ENCODE results near the gene CCDC188. TPM values are rescaled to one million over a fixed set of nuclear protein-coding genes. Genes with fewer than 3 reads are reported as not detected.

The CCDC188 gene
- total RNA-seq, 1 experiment from 2014 or later, result not detected

- Histone ChIP-seq H3K36me3 (ENCODE audit: insufficient read depth, low read length, poor library complexity, severe bottlenecking) (no peaks in the 10 kb centered on the region), H3K4me1 (ENCODE audit: insufficient read depth, low read length, poor library complexity, severe bottlenecking) (no peaks in the 10 kb centered on the region), H3K27ac (ENCODE audit: low read depth, low read length, poor library complexity, severe bottlenecking) (no peak overlapping the region), H3K27me3 (replicated peaks; ENCODE audit: insufficient read depth, low read depth, low read length, poor library complexity) (no peaks in the 10 kb centered on the region), H3K9me3 (ENCODE audit: low read depth, low read length, poor library complexity, severe bottlenecking) (no peaks in the 10 kb centered on the region), H3K4me3 (ENCODE audit: low read depth, low read length, poor library complexity, severe bottlenecking) (no peak overlapping the region)
- intact Hi-C loops (cut with micrococcal nuclease; ENCODE audit: unreplicated experiment), result no loop called here
- BruUV-seq (replicated peaks), result no TSS peak
- DNase-seq (ENCODE audit: low spot score), result no peak
- CTCF ChIA-PET, result no interaction called here
- no peak for TF ChIP-seq EZH2 (IDR thresholded peaks at IDR 0.05; ENCODE audit: borderline replicate concordance, low read depth, low read length, poor library complexity, severe bottlenecking)
- TF ChIP-seq, protein P1, sequence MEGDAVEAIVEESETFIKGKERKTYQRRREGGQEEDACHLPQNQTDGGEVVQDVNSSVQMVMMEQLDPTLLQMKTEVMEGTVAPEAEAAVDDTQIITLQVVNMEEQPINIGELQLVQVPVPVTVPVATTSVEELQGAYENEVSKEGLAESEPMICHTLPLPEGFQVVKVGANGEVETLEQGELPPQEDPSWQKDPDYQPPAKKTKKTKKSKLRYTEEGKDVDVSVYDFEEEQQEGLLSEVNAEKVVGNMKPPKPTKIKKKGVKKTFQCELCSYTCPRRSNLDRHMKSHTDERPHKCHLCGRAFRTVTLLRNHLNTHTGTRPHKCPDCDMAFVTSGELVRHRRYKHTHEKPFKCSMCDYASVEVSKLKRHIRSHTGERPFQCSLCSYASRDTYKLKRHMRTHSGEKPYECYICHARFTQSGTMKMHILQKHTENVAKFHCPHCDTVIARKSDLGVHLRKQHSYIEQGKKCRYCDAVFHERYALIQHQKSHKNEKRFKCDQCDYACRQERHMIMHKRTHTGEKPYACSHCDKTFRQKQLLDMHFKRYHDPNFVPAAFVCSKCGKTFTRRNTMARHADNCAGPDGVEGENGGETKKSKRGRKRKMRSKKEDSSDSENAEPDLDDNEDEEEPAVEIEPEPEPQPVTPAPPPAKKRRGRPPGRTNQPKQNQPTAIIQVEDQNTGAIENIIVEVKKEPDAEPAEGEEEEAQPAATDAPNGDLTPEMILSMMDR (conservative IDR thresholded peaks at IDR 0.05; ENCODE audit: low read depth, low read length), result no peak
- POLR2A ChIA-PET (ENCODE audit: low non-redundant PET), result no interaction called here
Observed at GRCh38 chr22:20136603-20136873, 14.3 kb downstream of the CCDC188 start.

DNA sequence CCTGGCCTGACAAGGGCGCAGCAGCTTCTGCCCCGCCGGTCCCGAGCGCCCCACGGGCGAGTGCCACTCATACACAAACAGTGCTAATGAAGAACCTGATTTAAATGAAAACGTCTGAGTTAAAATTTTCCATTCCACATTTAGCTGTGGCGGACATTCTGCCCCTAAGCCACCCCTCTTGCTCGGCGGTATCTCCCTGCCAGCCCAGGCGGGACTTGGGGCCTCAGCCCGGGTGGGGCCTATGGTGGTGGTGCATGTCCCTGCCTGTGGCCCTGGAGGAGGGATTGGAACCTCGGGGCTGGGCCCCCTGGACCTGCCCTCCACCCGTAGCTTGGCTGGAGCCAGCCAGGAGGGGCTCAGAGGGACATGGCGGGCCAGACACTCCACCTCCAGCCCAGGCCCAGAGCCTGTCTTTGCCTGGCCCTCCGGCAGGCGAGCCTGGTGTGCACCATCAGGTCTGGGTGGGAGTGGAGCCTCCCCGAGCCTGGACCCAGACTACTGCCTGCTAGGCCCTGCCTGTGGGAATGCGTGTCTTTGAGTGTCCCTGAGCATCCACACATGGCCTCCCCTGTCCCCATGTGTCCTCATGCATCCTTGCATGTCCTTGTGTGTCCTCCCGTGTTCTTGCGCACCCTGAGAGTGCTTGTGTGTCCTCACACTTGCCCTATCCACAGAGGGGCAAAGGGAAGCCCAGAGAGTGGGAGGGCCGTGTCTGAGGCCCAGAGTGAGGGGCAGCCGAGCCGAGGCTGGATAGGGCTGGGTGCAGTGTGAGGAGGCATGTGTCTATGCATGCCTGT, 14.9 kb downstream of the CCDC188 start:
- H3K9me3 ChIP-seq (ENCODE audit: low read depth, low read length, poor library complexity, severe bottlenecking), result no peaks in the 10 kb centered on the region
- H3K27me3 ChIP-seq (replicated peaks; ENCODE audit: insufficient read depth, low read depth, low read length, poor library complexity), result no peaks in the 10 kb centered on the region
- no peak overlapping the region for H3K4me3 ChIP-seq (ENCODE audit: low read depth, low read length, poor library complexity, severe bottlenecking)
- ChIA-PET CTCF (no interaction called here), POLR2A (ENCODE audit: low non-redundant PET) (no interaction called here)
- H3K27ac ChIP-seq (ENCODE audit: low read depth, low read length, poor library complexity, severe bottlenecking), result no peak overlapping the region
- no TSS peak for BruUV-seq (replicated peaks)
- DNase-seq (ENCODE audit: low spot score), result no peak
- intact Hi-C loops (cut with micrococcal nuclease; ENCODE audit: unreplicated experiment), result no loop called here
- H3K36me3 ChIP-seq (ENCODE audit: insufficient read depth, low read length, poor library complexity, severe bottlenecking), result no peaks in the 10 kb centered on the region
- TF ChIP-seq, protein P1 (conservative IDR thresholded peaks at IDR 0.05; ENCODE audit: low read depth, low read length), result no peak
- TF ChIP-seq EZH2 (IDR thresholded peaks at IDR 0.05; ENCODE audit: borderline replicate concordance, low read depth, low read length, poor library complexity, severe bottlenecking), result no peak
- H3K4me1 ChIP-seq (ENCODE audit: insufficient read depth, low read length, poor library complexity, severe bottlenecking), result no peaks in the 10 kb centered on the region

- H3K9me3 ChIP-seq (ENCODE audit: low read depth, low read length, poor library complexity, severe bottlenecking), result no peaks in the 10 kb centered on the region
- no TSS peak for BruUV-seq (replicated peaks)
- ChIA-PET CTCF (no interaction called here), POLR2A (ENCODE audit: low non-redundant PET) (no interaction called here)
- no peak overlapping the region for H3K27ac ChIP-seq (ENCODE audit: low read depth, low read length, poor library complexity, severe bottlenecking)
- H3K36me3 ChIP-seq (ENCODE audit: insufficient read depth, low read length, poor library complexity, severe bottlenecking), result no peaks in the 10 kb centered on the region
- H3K4me3 ChIP-seq (ENCODE audit: low read depth, low read length, poor library complexity, severe bottlenecking), result no peak overlapping the region
- intact Hi-C loops (cut with micrococcal nuclease; ENCODE audit: unreplicated experiment), result no loop called here
- TF ChIP-seq EZH2 (IDR thresholded peaks at IDR 0.05; ENCODE audit: borderline replicate concordance, low read depth, low read length, poor library complexity, severe bottlenecking), result no peak
- TF ChIP-seq, protein P1 (conservative IDR thresholded peaks at IDR 0.05; ENCODE audit: low read depth, low read length), result no peak
- H3K4me1 ChIP-seq (ENCODE audit: insufficient read depth, low read length, poor library complexity, severe bottlenecking), result peaks cover 5% of the 10 kb centered on the region
- no peak for DNase-seq (ENCODE audit: low spot score)
- no peaks in the 10 kb centered on the region for H3K27me3 ChIP-seq (replicated peaks; ENCODE audit: insufficient read depth, low read depth, low read length, poor library complexity)
Observed at GRCh38 chr22:20135265-20135664, 15.6 kb downstream of the CCDC188 start.

Data from A673 (cell line).